ENCODE results near the gene SYDE1.

- TF ChIP-seq CTCF (conservative IDR thresholded peaks at IDR 0.05; ENCODE audit: low read length) (no peak), EZH2phosphoT487 (IDR thresholded peaks at IDR 0.05; ENCODE audit: borderline replicate concordance) (no peak)
Observed at GRCh38 chr19:15096223-15096622, 11.0 kb upstream of the SYDE1 start.

Measured in Loucy (cell line).